ENCODE data around the gene WDFY4.

The WDFY4 gene

GRCh38 chr10:48890888-48891850 lies 206.5 kb downstream of the WDFY4 start:
- H3K9me3 Mint-ChIP-seq: no peaks in the 10 kb centered on the region
- TF ChIP-seq, protein P1, sequence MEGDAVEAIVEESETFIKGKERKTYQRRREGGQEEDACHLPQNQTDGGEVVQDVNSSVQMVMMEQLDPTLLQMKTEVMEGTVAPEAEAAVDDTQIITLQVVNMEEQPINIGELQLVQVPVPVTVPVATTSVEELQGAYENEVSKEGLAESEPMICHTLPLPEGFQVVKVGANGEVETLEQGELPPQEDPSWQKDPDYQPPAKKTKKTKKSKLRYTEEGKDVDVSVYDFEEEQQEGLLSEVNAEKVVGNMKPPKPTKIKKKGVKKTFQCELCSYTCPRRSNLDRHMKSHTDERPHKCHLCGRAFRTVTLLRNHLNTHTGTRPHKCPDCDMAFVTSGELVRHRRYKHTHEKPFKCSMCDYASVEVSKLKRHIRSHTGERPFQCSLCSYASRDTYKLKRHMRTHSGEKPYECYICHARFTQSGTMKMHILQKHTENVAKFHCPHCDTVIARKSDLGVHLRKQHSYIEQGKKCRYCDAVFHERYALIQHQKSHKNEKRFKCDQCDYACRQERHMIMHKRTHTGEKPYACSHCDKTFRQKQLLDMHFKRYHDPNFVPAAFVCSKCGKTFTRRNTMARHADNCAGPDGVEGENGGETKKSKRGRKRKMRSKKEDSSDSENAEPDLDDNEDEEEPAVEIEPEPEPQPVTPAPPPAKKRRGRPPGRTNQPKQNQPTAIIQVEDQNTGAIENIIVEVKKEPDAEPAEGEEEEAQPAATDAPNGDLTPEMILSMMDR (IDR thresholded peaks at IDR 0.05): no peak
- H3K36me3 Mint-ChIP-seq (ENCODE audit: low read depth): no peaks in the 10 kb centered on the region
- no peak for DNase-seq
- no peak overlapping the region for H3K27ac Mint-ChIP-seq
- H3K4me3 Mint-ChIP-seq: no peak overlapping the region
- H3K4me1 Mint-ChIP-seq: no peaks in the 10 kb centered on the region
- H3K27me3 Mint-ChIP-seq (ENCODE audit: low read depth, poor library complexity): peaks cover 30% of the 10 kb centered on the region

- H3K27ac Mint-ChIP-seq: no peak overlapping the region
- no peak overlapping the region for H3K4me3 Mint-ChIP-seq
- no peaks in the 10 kb centered on the region for H3K4me1 Mint-ChIP-seq
- no peaks in the 10 kb centered on the region for H3K36me3 Mint-ChIP-seq (ENCODE audit: low read depth)
- DNase-seq: no peak
- TF ChIP-seq, protein P1 (IDR thresholded peaks at IDR 0.05): no peak
- H3K9me3 Mint-ChIP-seq: no peaks in the 10 kb centered on the region
- H3K27me3 Mint-ChIP-seq (ENCODE audit: low read depth, poor library complexity): peaks cover 28% of the 10 kb centered on the region
Observed at GRCh38 chr10:48894911-48895802, 210.5 kb downstream of the WDFY4 start.

- Mint-ChIP-seq H3K27me3 (ENCODE audit: low read depth, poor library complexity) (peaks cover 26% of the 10 kb centered on the region), H3K36me3 (ENCODE audit: low read depth) (no peaks in the 10 kb centered on the region), H3K27ac (no peak overlapping the region), H3K4me3 (no peak overlapping the region), H3K4me1 (no peaks in the 10 kb centered on the region), H3K9me3 (no peaks in the 10 kb centered on the region)
- TF ChIP-seq, protein P1 (IDR thresholded peaks at IDR 0.05): no peak
- no peak for DNase-seq
Observed at GRCh38 chr10:48895803-48896195, 211.1 kb downstream of the WDFY4 start.

DNA sequence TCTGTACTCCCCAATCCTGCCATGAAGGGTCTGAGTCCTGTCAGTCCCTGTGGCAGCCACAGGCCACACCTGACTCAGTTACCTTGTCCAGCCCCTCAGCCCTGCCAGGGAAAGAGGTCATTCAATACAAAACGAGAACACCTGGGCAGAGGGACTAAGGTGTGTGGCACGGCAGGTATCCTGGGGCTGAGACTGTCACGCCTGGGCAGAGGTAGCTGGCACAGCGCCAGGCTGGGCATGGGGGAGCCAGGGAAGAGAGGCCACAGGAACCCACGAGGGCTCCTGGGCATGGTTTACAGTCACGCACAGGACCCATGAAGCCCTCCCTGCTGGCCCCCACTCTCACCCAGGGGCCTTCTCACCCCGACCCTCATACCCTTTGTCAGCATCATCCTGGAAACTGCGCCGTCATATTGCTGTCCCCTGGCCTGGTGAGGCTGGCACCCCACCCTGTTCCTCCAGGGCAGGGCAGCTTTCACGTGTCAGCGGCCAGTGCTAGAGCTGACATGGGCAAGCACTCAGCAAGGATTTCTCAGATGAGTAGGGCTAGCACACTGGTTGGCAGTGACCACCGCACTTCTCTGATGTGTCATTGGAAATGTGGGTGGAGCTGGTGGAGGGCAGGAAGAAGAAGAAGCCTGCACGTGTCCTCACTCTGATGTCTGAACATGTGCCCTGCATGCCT lies 212.2 kb downstream of the WDFY4 start:
- Mint-ChIP-seq H3K4me3 (no peak overlapping the region), H3K9me3 (no peaks in the 10 kb centered on the region), H3K27me3 (ENCODE audit: low read depth, poor library complexity) (peaks cover 30% of the 10 kb centered on the region), H3K36me3 (ENCODE audit: low read depth) (no peaks in the 10 kb centered on the region), H3K4me1 (no peaks in the 10 kb centered on the region), H3K27ac (no peak overlapping the region)
- TF ChIP-seq, protein P1 (IDR thresholded peaks at IDR 0.05): no peak
- DNase-seq: no peak

- H3K27me3 Mint-ChIP-seq (ENCODE audit: low read depth, poor library complexity): peaks cover 35% of the 10 kb centered on the region
- no peak for DNase-seq
- no peaks in the 10 kb centered on the region for H3K36me3 Mint-ChIP-seq (ENCODE audit: low read depth)
- H3K27ac Mint-ChIP-seq: no peak overlapping the region
- no peak overlapping the region for H3K4me3 Mint-ChIP-seq
- no peaks in the 10 kb centered on the region for H3K9me3 Mint-ChIP-seq
- no peaks in the 10 kb centered on the region for H3K4me1 Mint-ChIP-seq
- TF ChIP-seq, protein P1 (IDR thresholded peaks at IDR 0.05): no peak
Observed at GRCh38 chr10:48897441-48897790, 212.7 kb downstream of the WDFY4 start.
